ENCODE results near the gene SLC25A19. TPM values are rescaled to one million over a fixed set of nuclear protein-coding genes. Genes with fewer than 3 reads are reported as not detected.

Gene SLC25A19
- total RNA-seq, 2 donors from 2014 or later = 74.4 to 110 TPM

Other genes with a start within 250 kb of the SLC25A19 start
- 100 to 1,000 TPM; 193 to 218 TPM for gene ATP5PD, start 242.5 kb downstream of the SLC25A19 start, total RNA-seq
- 10 to 100 TPM; 17.4 to 19.4 TPM for gene KCTD2, start 242.2 kb downstream of the SLC25A19 start, total RNA-seq
- 10 to 100 TPM in 1 of 2 donors, 1 to 10 TPM in 1; 6.0 to 10.9 TPM for gene SLC16A5, start 201.5 kb downstream of the SLC25A19 start, total RNA-seq
- 1 to 10 TPM; 7.0 to 9.9 TPM for gene ARMC7, start 179.5 kb downstream of the SLC25A19 start, total RNA-seq
- gene NT5C, start 157.7 kb downstream of the SLC25A19 start, total RNA-seq = 10 to 100 TPM; 51.7 to 52.8 TPM
- gene JPT1, start 134.9 kb downstream of the SLC25A19 start, total RNA-seq = 100 to 1,000 TPM; 216 to 232 TPM
- 100 to 1,000 TPM; 557 to 621 TPM for gene SUMO2, start 106.5 kb downstream of the SLC25A19 start, total RNA-seq
- 100 to 1,000 TPM; 108 to 146 TPM for gene NUP85, start 83.8 kb downstream of the SLC25A19 start, total RNA-seq
- 10 to 100 TPM; 74.9 to 79.0 TPM for gene GGA3, start 27.8 kb downstream of the SLC25A19 start, total RNA-seq
- 10 to 100 TPM; 72.3 to 80.5 TPM for gene MRPS7, start 27.6 kb downstream of the SLC25A19 start, total RNA-seq
- 10 to 100 TPM; 33.4 to 37.8 TPM for gene MIF4GD, start 18.2 kb downstream of the SLC25A19 start, total RNA-seq
- gene GRB2, start 116.2 kb upstream of the SLC25A19 start, total RNA-seq = 100 to 1,000 TPM; 163 to 180 TPM
- 10 to 100 TPM; 64.5 to 65.2 TPM for gene TMEM94, start 167.2 kb upstream of the SLC25A19 start, total RNA-seq
- gene CASKIN2, start 226.1 kb upstream of the SLC25A19 start, total RNA-seq = 1 to 10 TPM; 1.7 to 3.5 TPM
- gene TSEN54, start 227.1 kb upstream of the SLC25A19 start, total RNA-seq = 10 to 100 TPM; 26.8 to 45.5 TPM
- gene LLGL2, start 236.3 kb upstream of the SLC25A19 start, total RNA-seq = 10 to 100 TPM; 12.0 to 12.8 TPM